PC-9 (cell line): Measurements from ENCODE around the gene TXNDC12. TPM values are rescaled to one million over a fixed set of nuclear protein-coding genes. Genes with fewer than 3 reads are reported as not detected.

Experiments used
- BruUV-seq: library from RNA; stranded (reverse); fragments of 400-500 nt; replicated peaks from 2 replicates; lab custom pipeline; 2021; lab: Mats Ljungman, UMichigan
- CTCF ChIA-PET: fragments of 300-600 bp; sonication (Branson Sonifier 250); formaldehyde crosslinking; loops from one replicate; lab custom pipeline; 2022; ENCODE audit warnings: antibody characterized with exemption; lab: Charles Lee
- POLR2A ChIA-PET: fragments of 300-600 bp; sonication (Branson Sonifier 250); formaldehyde crosslinking; loops from one replicate; lab custom pipeline; 2022; ENCODE audit warnings: antibody characterized with exemption; ENCODE audit not compliant: unreplicated experiment; lab: Charles Lee
- DNase-seq, 2 experiments: peaks; one replicate each; pipeline versions ENCODE4 v3.0.0 to v3.0.0-alpha.2; 2015 to 2022; ENCODE audit warnings: mixed read lengths in 1 of 2
- H2AFZ ChIP-seq: fragments of 200-600 bp; sonication (generic); 2 replicates; pipeline ENCODE4 v1.8.1; 2017; ENCODE audit warnings: antibody characterized with exemption
- H3F3A ChIP-seq: fragments of 200-600 bp; sonication (generic); 2 replicates; pipeline ENCODE4 v1.8.1; 2017; ENCODE audit warnings: antibody characterized with exemption, mild to moderate bottlenecking, low read depth; ENCODE audit not compliant: insufficient read depth
- H3K27ac ChIP-seq: fragments of 200-600 bp; sonication (generic); 2 replicates; pipeline ENCODE4 v1.6.1; 2016; ENCODE audit warnings: mixed run types
- H3K27me3 ChIP-seq: fragments of 200-600 bp; sonication (generic); 2 replicates; pipeline ENCODE4 v1.6.1; 2016; ENCODE audit warnings: low read depth, mixed run types; ENCODE audit not compliant: insufficient read depth
- H3K36me3 ChIP-seq: fragments of 200-600 bp; sonication (generic); 2 replicates; pipeline ENCODE4 v1.6.1; 2016; ENCODE audit warnings: low read depth, mixed run types
- H3K4me1 ChIP-seq: fragments of 200-600 bp; sonication (generic); replicated peaks from 2 replicates; pipeline ENCODE4 v1.6.1; 2016; ENCODE audit warnings: mixed run types; ENCODE audit not compliant: insufficient read depth
- H3K4me2 ChIP-seq: fragments of 200-600 bp; sonication (generic); 2 replicates; pipeline ENCODE4 v1.6.1; 2017; ENCODE audit warnings: mixed run types
- H3K4me3 ChIP-seq: fragments of 200-600 bp; sonication (generic); 2 replicates; pipeline ENCODE4 v1.6.1; 2016; ENCODE audit warnings: mixed run types
- H3K79me2 ChIP-seq: fragments of 200-600 bp; sonication (generic); 2 replicates; pipeline ENCODE4 v1.6.1; 2017; ENCODE audit warnings: low read depth, mixed run types
- H3K9me2 ChIP-seq: fragments of 200-600 bp; sonication (generic); 2 replicates; pipeline ENCODE4 v1.8.1; 2017; ENCODE audit warnings: mild to moderate bottlenecking; ENCODE audit not compliant: insufficient read depth
- H3K9me3 ChIP-seq: fragments of 200-600 bp; sonication (generic); 2 replicates; pipeline ENCODE4 v1.8.1; 2016; ENCODE audit warnings: low read depth; ENCODE audit not compliant: insufficient read depth
- H4K20me1 ChIP-seq: fragments of 200-600 bp; sonication (generic); 2 replicates; pipeline ENCODE4 v1.8.1; 2017; ENCODE audit not compliant: insufficient read depth
- CTCF ChIP-seq: fragments of 200-600 bp; sonication (generic); conservative IDR thresholded peaks from 2 replicates; pipeline ENCODE4 v1.6.1; 2017; ENCODE audit warnings: mixed run types, antibody characterized with exemption, mild to moderate bottlenecking, moderate library complexity
- EZH2 ChIP-seq: fragments of 200-600 bp; sonication (generic); IDR thresholded peaks from 2 replicates; pipeline ENCODE4 v1.8.0; 2017; ENCODE audit warnings: antibody characterized with exemption, low read depth
- intact Hi-C: fragments of 100-400 bp; cut with micrococcal nuclease; formaldehyde crosslinking; loops from one replicate; pipeline ENCODE4 v1.10.0; 2022; ENCODE audit not compliant: unreplicated experiment
- total RNA-seq: library from RNA; stranded (reverse); gene quantifications from 2 replicates; pipeline ENCODE4 v1.2.3, GENCODE V29; 2021

Gene TXNDC12
- total RNA-seq, 1 experiment from 2014 or later, result 61.3 TPM

DNA sequence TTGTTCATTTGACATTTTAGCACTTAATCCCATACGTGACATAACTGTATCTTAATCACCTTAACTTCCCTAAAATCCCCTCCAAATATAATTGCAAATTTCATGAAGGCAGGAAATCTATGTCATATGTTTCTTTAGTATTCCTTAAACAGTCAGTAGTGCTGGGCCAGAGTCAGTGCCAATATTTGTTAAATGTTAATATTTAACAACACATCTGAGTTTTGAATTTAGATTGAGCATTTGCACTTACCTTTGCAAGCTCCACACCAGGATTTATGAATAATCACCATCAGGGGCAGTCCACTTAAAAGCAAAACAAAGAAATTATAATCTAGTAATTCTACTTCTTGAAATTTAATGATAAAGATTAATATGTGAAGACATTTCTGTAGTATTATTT is 26.7 kb downstream of the TXNDC12 start:
- H2AFZ ChIP-seq, result no peak overlapping the region
- no peaks in the 10 kb centered on the region for H3K9me3 ChIP-seq
- no peak overlapping the region for H3K27ac ChIP-seq
- ChIA-PET CTCF (no interaction called here), POLR2A (no interaction called here)
- TF ChIP-seq CTCF (no peak), EZH2 (no peak)
- H3F3A ChIP-seq, result no peaks in the 10 kb centered on the region
- H4K20me1 ChIP-seq, result peaks cover 22% of the 10 kb centered on the region
- no peak overlapping the region for H3K4me2 ChIP-seq
- H3K79me2 ChIP-seq, result peaks cover 31% of the 10 kb centered on the region
- peaks cover 4% of the 10 kb centered on the region; the same call in 1 of the 2 replicates for H3K36me3 ChIP-seq
- H3K4me3 ChIP-seq, result no peak overlapping the region
- no peaks in the 10 kb centered on the region for H3K27me3 ChIP-seq
- intact Hi-C loops, result no loop called here
- no peaks in the 10 kb centered on the region for H3K9me2 ChIP-seq
- no TSS peak for BruUV-seq
- DNase-seq, result no peak
- peaks cover 11% of the 10 kb centered on the region for H3K4me1 ChIP-seq

DNA sequence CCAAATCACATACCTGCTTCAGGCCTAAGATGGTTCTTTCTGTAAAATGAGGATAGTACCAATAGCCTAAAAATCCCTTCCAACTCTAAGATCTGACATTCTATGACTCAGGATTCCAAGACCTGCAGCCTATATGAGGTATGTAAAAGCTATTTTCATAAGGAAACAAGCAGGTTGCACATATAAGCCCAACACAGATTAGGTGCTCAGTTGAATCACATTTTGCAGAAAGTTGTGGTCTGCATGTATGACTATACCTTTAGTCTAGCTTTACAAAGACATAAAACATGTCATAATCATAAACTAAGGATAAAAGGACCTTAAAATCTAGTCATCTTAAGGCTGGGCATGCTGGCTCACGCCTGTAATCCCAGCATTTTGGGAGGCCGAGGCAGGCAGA is 28.7 kb downstream of the TXNDC12 start:
- intact Hi-C loops, result no loop called here
- H3F3A ChIP-seq, result no peaks in the 10 kb centered on the region
- H3K36me3 ChIP-seq, result peaks cover 4% of the 10 kb centered on the region; the same call in 1 of the 2 replicates
- H4K20me1 ChIP-seq, result peaks cover 10% of the 10 kb centered on the region
- no peak for DNase-seq
- H3K9me2 ChIP-seq, result no peaks in the 10 kb centered on the region
- ChIA-PET CTCF (no interaction called here), POLR2A (no interaction called here)
- no peak overlapping the region for H3K4me2 ChIP-seq
- H3K27ac ChIP-seq, result no peak overlapping the region
- no peak overlapping the region for H3K4me3 ChIP-seq
- TF ChIP-seq CTCF (no peak), EZH2 (no peak)
- H2AFZ ChIP-seq, result no peak overlapping the region
- H3K79me2 ChIP-seq, result peaks cover 10% of the 10 kb centered on the region
- H3K27me3 ChIP-seq, result no peaks in the 10 kb centered on the region
- no peaks in the 10 kb centered on the region for H3K9me3 ChIP-seq
- H3K4me1 ChIP-seq, result peaks cover under 1% of the 10 kb centered on the region; the same call in 1 of the 2 replicates
- BruUV-seq, result no TSS peak

GRCh38 chr1:52022133-52022532 is 32.9 kb downstream of the TXNDC12 start:
- POLR2A ChIA-PET, result no interaction called here
- Histone ChIP-seq H3K27me3 (no peaks in the 10 kb centered on the region), H3K4me1 (no peaks in the 10 kb centered on the region), H3K4me2 (no peak overlapping the region), H2AFZ (no peak overlapping the region), H3K79me2 (no peaks in the 10 kb centered on the region), H3K4me3 (no peak overlapping the region), H3K36me3 (peaks cover 12% of the 10 kb centered on the region; the same call in 1 of the 2 replicates), H3K9me3 (no peaks in the 10 kb centered on the region), H3K27ac (no peak overlapping the region), H3F3A (0 out of 2 replicates have a peak, but pooled peaks cover 6% of the 10 kb centered on the region), H4K20me1 (no peaks in the 10 kb centered on the region), H3K9me2 (no peaks in the 10 kb centered on the region)
- CTCF ChIA-PET, result no interaction called here
- TF ChIP-seq CTCF (no peak), EZH2 (no peak)
- BruUV-seq, result no TSS peak
- DNase-seq, result no peak
- intact Hi-C loops, result no loop called here
